CD14-positive monocyte (primary cell): Measurements from ENCODE around the gene MRPL42. TPM values are rescaled to one million over a fixed set of nuclear protein-coding genes. Genes with fewer than 3 reads are reported as not detected.

Source experiments
- DNase-seq, 3 donors: peaks; one replicate each; pipeline ENCODE4 v3.0.0-alpha.2; 2011 to 2022
- H2AFZ ChIP-seq: 2 replicates; pipeline ENCODE4 v1.6.0; 2012; ENCODE audit warnings: mild to moderate bottlenecking, low read depth, low read length, inconsistent platforms; ENCODE audit not compliant: insufficient read depth, poor library complexity, severe bottlenecking
- H3K27ac ChIP-seq, 2 donors: 1 replicate in 1 of 2; 2 replicates in 1 of 2; pipeline ENCODE4 v1.5.1; 2012 to 2013; ENCODE audit warnings: low read length in 2 of 2, control low read depth in 1 of 2, inconsistent platforms in 1 of 2, low read depth in 1 of 2, mild to moderate bottlenecking in 1 of 2
- H3K27me3 ChIP-seq, 2 donors: one replicate each; pipeline versions ENCODE4 v1.6.0 to v1.6.1; 2011 to 2013; ENCODE audit warnings: low read length in 2 of 2; ENCODE audit not compliant: control insufficient read depth in 2 of 2, insufficient read depth in 2 of 2
- H3K36me3 ChIP-seq, 2 donors: replicated peaks in 1 of 2; 1 replicate in 1 of 2; 2 replicates in 1 of 2; pipeline versions ENCODE4 v1.5.1 to v1.6.1; 2012 to 2013; ENCODE audit warnings: low read length in 2 of 2, control low read depth in 1 of 2, inconsistent platforms in 1 of 2, mild to moderate bottlenecking in 1 of 2; ENCODE audit not compliant: insufficient read depth in 2 of 2, control insufficient read depth in 1 of 2
- H3K4me1 ChIP-seq, 2 donors: 1 replicate in 1 of 2; 2 replicates in 1 of 2; pipeline versions ENCODE4 v1.5.1 to v1.6.1; 2012 to 2013; ENCODE audit warnings: low read length in 2 of 2, control low read depth in 1 of 2, inconsistent platforms in 1 of 2, mild to moderate bottlenecking in 1 of 2, moderate library complexity in 1 of 2; ENCODE audit not compliant: insufficient read depth in 2 of 2, control insufficient read depth in 1 of 2
- H3K4me2 ChIP-seq: replicated peaks from 2 replicates; pipeline ENCODE3; 2012; ENCODE audit warnings: low read length, moderate library complexity, mild to moderate bottlenecking; ENCODE audit not compliant: poor library complexity, severe bottlenecking; ENCODE audit errors: extremely low read depth
- H3K4me3 ChIP-seq, 3 experiments: fragments of 200-600 bp in 1 of 3; sonication (generic) in 1 of 3; replicated peaks in 1 of 3; 1 replicate in 2 of 3; 2 replicates in 1 of 3; pipeline ENCODE4 v1.5.1; 2011 to 2013; ENCODE audit warnings: low read length in 3 of 3, mild to moderate bottlenecking in 3 of 3, control low read depth in 2 of 3, low read depth in 2 of 3, inconsistent platforms in 1 of 3, moderate library complexity in 1 of 3
- H3K79me2 ChIP-seq: 2 replicates; pipeline ENCODE4 v1.6.0; 2012; ENCODE audit warnings: mild to moderate bottlenecking, control low read depth, inconsistent platforms, low read length, moderate library complexity; ENCODE audit not compliant: insufficient read depth
- H3K9ac ChIP-seq: 2 replicates; pipeline ENCODE4 v1.6.0; 2017; ENCODE audit warnings: low read length, mild to moderate bottlenecking; ENCODE audit not compliant: insufficient read depth, poor library complexity, severe bottlenecking
- H3K9me3 ChIP-seq, 2 donors: replicated peaks in 1 of 2; 1 replicate in 1 of 2; 2 replicates in 1 of 2; pipeline versions ENCODE4 v1.5.1 to v1.6.1; 2012 to 2013; ENCODE audit warnings: low read length in 2 of 2, control low read depth in 1 of 2; ENCODE audit not compliant: control insufficient read depth in 1 of 2, insufficient read depth in 1 of 2
- H4K20me1 ChIP-seq: 2 replicates; pipeline ENCODE4 v1.6.0; 2012; ENCODE audit warnings: mild to moderate bottlenecking, low read length, control low read depth, moderate library complexity; ENCODE audit not compliant: insufficient read depth
- H3K27ac Mint-ChIP-seq, 7 donors: one replicate each; pipeline ENCODE4 v1.8.0; 2020; ENCODE audit warnings: mild to moderate bottlenecking in 7 of 7, mixed read lengths in 7 of 7, moderate library complexity in 6 of 7, inconsistent platforms in 2 of 7
- H3K27me3 Mint-ChIP-seq, 3 donors: one replicate each; pipeline ENCODE4 v1.8.0; 2021 to 2022; ENCODE audit warnings: low read depth in 3 of 3, mild to moderate bottlenecking in 3 of 3, mixed read lengths in 3 of 3, moderate library complexity in 3 of 3, inconsistent platforms in 1 of 3
- H3K36me3 Mint-ChIP-seq, 2 donors: one replicate each; pipeline ENCODE4 v1.8.0; 2020; ENCODE audit warnings: mixed read lengths in 2 of 2, inconsistent platforms in 1 of 2, mild to moderate bottlenecking in 1 of 2
- H3K4me1 Mint-ChIP-seq: one replicate; pipeline ENCODE4 v1.8.0; 2020; ENCODE audit warnings: mild to moderate bottlenecking, mixed read lengths
- H3K4me3 Mint-ChIP-seq, 2 donors: one replicate each; pipeline ENCODE4 v1.8.0; 2020; ENCODE audit warnings: mild to moderate bottlenecking in 2 of 2, mixed read lengths in 2 of 2, moderate library complexity in 1 of 2
- H3K9me3 Mint-ChIP-seq, 7 donors: one replicate each; pipeline ENCODE4 v1.8.0; 2020 to 2022; ENCODE audit warnings: mixed read lengths in 7 of 7, mild to moderate bottlenecking in 6 of 7, moderate library complexity in 6 of 7, inconsistent platforms in 2 of 7
- CTCF ChIP-seq: fragments of 200-600 bp; IDR thresholded peaks from one replicate; pipeline ENCODE4 v1.8.0; 2022; ENCODE audit warnings: antibody characterized with exemption, mild to moderate bottlenecking
- WGBS: methylation state at CpG from one replicate; pipeline ENCODE4 v1.1.5; 2013; ENCODE audit warnings: missing lambda C conversion rate; ENCODE audit not compliant: insufficient coverage; 5-methylcytosine and 5-hydroxymethylcytosine counted together
- intact Hi-C, 2 donors: fragments of 100-400 bp; cut with micrococcal nuclease; formaldehyde crosslinking; loops; one replicate each; pipeline versions ENCODE4 v1.15.0 to v1.15.1; 2023
- polyA plus RNA-seq, 3 donors: library from polyadenylated mRNA; depleted of rRNA in 1 of 3; unstranded in 2 of 3; stranded (reverse) in 1 of 3; fragments of 300-500 nt in 2 of 3; fragments of >200 nt in 1 of 3; fragmentation: Illumina TruSeq in 2 of 3; gene quantifications; 1 replicate in 2 of 3; 2 replicates in 1 of 3; pipeline ENCODE4 v1.2.3, GENCODE V29; 2012 to 2021

The MRPL42 gene
- polyA plus RNA-seq, 3 donors = 15.7 to 68.3 (median 62.8) TPM

DNA sequence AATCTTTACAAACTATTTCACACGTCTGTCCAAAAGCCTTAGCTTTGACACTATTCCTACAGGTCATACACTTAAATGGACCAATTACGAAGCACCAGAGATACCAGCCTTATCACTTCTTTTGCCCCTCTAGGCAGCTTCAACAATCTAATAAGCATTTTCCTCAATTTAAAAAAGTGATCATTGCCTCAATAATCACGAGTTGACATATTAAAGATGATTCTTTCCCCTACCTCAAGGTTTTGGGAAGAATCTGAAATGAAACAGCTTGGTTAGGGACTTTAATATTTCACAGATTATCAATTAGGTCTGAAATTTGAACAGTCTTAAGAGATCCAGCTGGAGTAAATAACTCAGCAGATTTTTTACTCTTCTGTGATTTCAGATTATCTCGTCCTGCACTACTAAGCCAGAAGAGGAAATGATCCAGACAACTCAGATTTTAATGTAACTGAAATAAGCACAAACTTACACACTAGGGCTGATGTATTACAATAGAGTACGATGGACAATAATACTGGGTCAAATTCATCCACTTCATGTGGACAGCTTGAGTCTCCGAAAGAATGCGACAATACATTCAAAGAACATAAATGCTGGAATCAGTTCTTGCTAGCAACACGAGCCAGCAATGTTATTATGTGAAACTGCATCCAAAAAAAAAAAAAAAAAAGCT, 41.4 kb upstream of the MRPL42 start:
- WGBS = 75% methylated on average over 2 of the region's 8 CpGs
- no peak overlapping the region for H3K9ac ChIP-seq
- H3K36me3 Mint-ChIP-seq = peaks cover 4 to 8% of the 10 kb centered on the region in 2 donors
- no peaks in the 10 kb centered on the region for H3K27me3 ChIP-seq
- peaks cover 98% of the 10 kb centered on the region for H4K20me1 ChIP-seq
- H3K27ac Mint-ChIP-seq = peak overlapping the region in 3 of 7 donors; percentile 12 to 72 (median 48)
- H3K36me3 ChIP-seq = no peaks in the 10 kb centered on the region
- H3K4me3 Mint-ChIP-seq = no peak overlapping the region
- no peak overlapping the region for H2AFZ ChIP-seq
- no peak for DNase-seq
- TF ChIP-seq CTCF = no peak
- no peak overlapping the region for H3K4me3 ChIP-seq
- H3K4me1 ChIP-seq = peaks cover 18 to 23% of the 10 kb centered on the region in 2 donors
- H3K79me2 ChIP-seq = peaks cover 100% of the 10 kb centered on the region
- H3K27ac ChIP-seq = peak overlapping the region in 1 of 2 donors; percentile 52
- peaks cover 56% of the 10 kb centered on the region for H3K4me1 Mint-ChIP-seq
- no peaks in the 10 kb centered on the region for H3K9me3 ChIP-seq
- H3K4me2 ChIP-seq = peak overlapping the region; percentile 8
- H3K27me3 Mint-ChIP-seq = no peaks in the 10 kb centered on the region
- intact Hi-C loops = no loop called here
- H3K9me3 Mint-ChIP-seq = no peaks in the 10 kb centered on the region

- Histone ChIP-seq H3K36me3 (no peaks in the 10 kb centered on the region), H3K27me3 (no peaks in the 10 kb centered on the region), H3K27ac (peak overlapping the region in 1 of 2 donors; percentile 52), H2AFZ (no peak overlapping the region), H3K79me2 (peaks cover 100% of the 10 kb centered on the region), H3K4me2 (no peak overlapping the region), H3K4me3 (no peak overlapping the region), H3K9me3 (no peaks in the 10 kb centered on the region), H3K4me1 (peaks cover 18 to 23% of the 10 kb centered on the region in 2 donors), H3K9ac (no peak overlapping the region), H4K20me1 (peaks cover 98% of the 10 kb centered on the region)
- H3K9me3 Mint-ChIP-seq = no peaks in the 10 kb centered on the region
- no peak for TF ChIP-seq CTCF
- H3K27me3 Mint-ChIP-seq = no peaks in the 10 kb centered on the region
- WGBS = no CpG with 5 or more reads among the region's 1 CpG
- peak overlapping the region in 3 of 7 donors; percentile 12 to 72 (median 48) for H3K27ac Mint-ChIP-seq
- no peak for DNase-seq
- H3K4me3 Mint-ChIP-seq = no peak overlapping the region
- intact Hi-C loops = no loop called here
- H3K4me1 Mint-ChIP-seq = peaks cover 60% of the 10 kb centered on the region
- H3K36me3 Mint-ChIP-seq = peaks cover 4 to 8% of the 10 kb centered on the region in 2 donors
Observed at GRCh38 chr12:93426412-93426805, 40.9 kb upstream of the MRPL42 start.
